OCI-LY7 (cell line): ENCODE measurements around the gene TBR1.

Source experiments
- CTCF ChIP-seq: fragments of 200-600 bp; sonication (generic); conservative IDR thresholded peaks from 2 replicates; pipeline ENCODE4 v1.5.1; 2014; ENCODE audit warnings: mild to moderate bottlenecking, antibody characterized with exemption, low read length, moderate library complexity, mixed read lengths
- EZH2phosphoT487 ChIP-seq: fragments of 200-600 bp; sonication (generic); IDR thresholded peaks from 2 replicates; pipeline ENCODE4 v1.6.1; 2018; ENCODE audit warnings: low read depth, borderline replicate concordance, mild to moderate bottlenecking, mixed run types, antibody characterized with exemption, low read length, moderate library complexity, mixed read lengths

GRCh38 chr2:161382747-161383146, 33.4 kb upstream of the TBR1 start:
- TF ChIP-seq EZH2phosphoT487 (no peak), CTCF (no peak)
